ENCODE measurements around the gene TFR2. TPM values are rescaled to one million over a fixed set of nuclear protein-coding genes. Genes with fewer than 3 reads are reported as not detected.
A peak's percentile ranks its signal among the peaks of the same experiment; 100 is the strongest.

The TFR2 gene
- total and polyA plus RNA-seq, 2 of the 13 experiments (the other 11 are each of a cell fraction or from before 2014, with no cell fraction given), result 36.9 to 64.2 TPM

DNA sequence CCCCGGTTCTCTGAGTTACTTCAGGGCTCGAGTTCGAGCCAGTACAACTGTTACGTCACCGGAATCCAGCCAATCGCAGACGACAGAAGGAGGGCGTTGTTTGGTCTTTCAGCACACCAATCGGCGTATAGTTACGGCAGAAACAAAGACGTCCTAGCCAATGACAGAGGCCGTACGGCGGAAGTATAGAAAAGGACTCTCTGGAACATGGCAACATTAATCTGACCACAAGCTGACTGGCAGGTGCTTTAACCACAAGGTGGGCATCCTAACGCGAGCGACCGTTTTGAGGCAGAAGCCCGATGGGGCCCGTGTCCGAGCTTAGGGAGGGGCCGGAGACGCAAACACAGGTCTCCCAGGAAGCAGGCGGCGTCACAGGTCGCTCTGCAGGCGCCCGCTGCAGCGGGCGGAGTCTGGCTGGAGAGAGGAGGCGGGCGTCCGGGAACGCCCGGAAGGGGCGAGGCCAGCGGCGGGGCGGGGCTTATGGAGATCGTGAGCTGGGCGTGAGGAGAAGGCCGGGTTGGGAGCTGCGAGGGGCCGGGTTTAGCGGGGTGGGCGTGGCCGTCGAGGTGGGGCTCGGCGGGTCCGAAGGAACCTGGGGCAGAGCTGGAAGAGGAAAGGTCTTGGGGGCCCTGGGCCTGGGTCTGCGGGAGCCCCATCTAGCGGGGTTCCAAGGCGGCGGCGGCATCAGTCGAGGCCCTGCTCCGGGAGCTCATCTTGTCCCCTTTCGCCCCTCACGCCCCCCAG lies 29.2 kb downstream of the TFR2 start, which contains the start of gene MOSPD3 (continued):
- TF ChIP-seq, protein P1, sequence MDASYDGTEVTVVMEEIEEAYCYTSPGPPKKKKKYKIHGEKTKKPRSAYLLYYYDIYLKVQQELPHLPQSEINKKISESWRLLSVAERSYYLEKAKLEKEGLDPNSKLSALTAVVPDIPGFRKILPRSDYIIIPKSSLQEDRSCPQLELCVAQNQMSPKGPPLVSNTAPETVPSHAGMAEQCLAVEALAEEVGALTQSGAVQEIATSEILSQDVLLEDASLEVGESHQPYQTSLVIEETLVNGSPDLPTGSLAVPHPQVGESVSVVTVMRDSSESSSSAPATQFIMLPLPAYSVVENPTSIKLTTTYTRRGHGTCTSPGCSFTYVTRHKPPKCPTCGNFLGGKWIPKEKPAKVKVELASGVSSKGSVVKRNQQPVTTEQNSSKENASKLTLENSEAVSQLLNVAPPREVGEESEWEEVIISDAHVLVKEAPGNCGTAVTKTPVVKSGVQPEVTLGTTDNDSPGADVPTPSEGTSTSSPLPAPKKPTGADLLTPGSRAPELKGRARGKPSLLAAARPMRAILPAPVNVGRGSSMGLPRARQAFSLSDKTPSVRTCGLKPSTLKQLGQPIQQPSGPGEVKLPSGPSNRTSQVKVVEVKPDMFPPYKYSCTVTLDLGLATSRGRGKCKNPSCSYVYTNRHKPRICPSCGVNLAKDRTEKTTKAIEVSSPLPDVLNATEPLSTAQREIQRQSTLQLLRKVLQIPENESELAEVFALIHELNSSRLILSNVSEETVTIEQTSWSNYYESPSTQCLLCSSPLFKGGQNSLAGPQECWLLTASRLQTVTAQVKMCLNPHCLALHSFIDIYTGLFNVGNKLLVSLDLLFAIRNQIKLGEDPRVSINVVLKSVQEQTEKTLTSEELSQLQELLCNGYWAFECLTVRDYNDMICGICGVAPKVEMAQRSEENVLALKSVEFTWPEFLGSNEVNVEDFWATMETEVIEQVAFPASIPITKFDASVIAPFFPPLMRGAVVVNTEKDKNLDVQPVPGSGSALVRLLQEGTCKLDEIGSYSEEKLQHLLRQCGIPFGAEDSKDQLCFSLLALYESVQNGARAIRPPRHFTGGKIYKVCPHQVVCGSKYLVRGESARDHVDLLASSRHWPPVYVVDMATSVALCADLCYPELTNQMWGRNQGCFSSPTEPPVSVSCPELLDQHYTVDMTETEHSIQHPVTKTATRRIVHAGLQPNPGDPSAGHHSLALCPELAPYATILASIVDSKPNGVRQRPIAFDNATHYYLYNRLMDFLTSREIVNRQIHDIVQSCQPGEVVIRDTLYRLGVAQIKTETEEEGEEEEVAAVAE (CRISPR knock-in tag; IDR thresholded peaks at IDR 0.05; ENCODE audit: borderline replicate concordance), result no peak
- no peak for TF ChIP-seq ZNF713 (CRISPR knock-in tag; IDR thresholded peaks at IDR 0.05)
- TF ChIP-seq ZNF333 (CRISPR knock-in tag; IDR thresholded peaks at IDR 0.05; ENCODE audit: borderline replicate concordance), result no peak
- TF ChIP-seq, protein P2, sequence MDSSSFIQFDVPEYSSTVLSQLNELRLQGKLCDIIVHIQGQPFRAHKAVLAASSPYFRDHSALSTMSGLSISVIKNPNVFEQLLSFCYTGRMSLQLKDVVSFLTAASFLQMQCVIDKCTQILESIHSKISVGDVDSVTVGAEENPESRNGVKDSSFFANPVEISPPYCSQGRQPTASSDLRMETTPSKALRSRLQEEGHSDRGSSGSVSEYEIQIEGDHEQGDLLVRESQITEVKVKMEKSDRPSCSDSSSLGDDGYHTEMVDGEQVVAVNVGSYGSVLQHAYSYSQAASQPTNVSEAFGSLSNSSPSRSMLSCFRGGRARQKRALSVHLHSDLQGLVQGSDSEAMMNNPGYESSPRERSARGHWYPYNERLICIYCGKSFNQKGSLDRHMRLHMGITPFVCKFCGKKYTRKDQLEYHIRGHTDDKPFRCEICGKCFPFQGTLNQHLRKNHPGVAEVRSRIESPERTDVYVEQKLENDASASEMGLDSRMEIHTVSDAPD (CRISPR knock-in tag; IDR thresholded peaks at IDR 0.05), result no peak
- TF ChIP-seq, protein P3, sequence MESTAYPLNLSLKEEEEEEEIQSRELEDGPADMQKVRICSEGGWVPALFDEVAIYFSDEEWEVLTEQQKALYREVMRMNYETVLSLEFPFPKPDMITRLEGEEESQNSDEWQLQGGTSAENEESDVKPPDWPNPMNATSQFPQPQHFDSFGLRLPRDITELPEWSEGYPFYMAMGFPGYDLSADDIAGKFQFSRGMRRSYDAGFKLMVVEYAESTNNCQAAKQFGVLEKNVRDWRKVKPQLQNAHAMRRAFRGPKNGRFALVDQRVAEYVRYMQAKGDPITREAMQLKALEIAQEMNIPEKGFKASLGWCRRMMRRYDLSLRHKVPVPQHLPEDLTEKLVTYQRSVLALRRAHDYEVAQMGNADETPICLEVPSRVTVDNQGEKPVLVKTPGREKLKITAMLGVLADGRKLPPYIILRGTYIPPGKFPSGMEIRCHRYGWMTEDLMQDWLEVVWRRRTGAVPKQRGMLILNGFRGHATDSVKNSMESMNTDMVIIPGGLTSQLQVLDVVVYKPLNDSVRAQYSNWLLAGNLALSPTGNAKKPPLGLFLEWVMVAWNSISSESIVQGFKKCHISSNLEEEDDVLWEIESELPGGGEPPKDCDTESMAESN (CRISPR knock-in tag; conservative IDR thresholded peaks at IDR 0.05), result peak; percentile 60; the same call in 1 of the 2 replicates
- TF ChIP-seq SPEN (CRISPR knock-in tag; IDR thresholded peaks at IDR 0.05; ENCODE audit: low read depth), result no peak
- TF ChIP-seq, protein P4, sequence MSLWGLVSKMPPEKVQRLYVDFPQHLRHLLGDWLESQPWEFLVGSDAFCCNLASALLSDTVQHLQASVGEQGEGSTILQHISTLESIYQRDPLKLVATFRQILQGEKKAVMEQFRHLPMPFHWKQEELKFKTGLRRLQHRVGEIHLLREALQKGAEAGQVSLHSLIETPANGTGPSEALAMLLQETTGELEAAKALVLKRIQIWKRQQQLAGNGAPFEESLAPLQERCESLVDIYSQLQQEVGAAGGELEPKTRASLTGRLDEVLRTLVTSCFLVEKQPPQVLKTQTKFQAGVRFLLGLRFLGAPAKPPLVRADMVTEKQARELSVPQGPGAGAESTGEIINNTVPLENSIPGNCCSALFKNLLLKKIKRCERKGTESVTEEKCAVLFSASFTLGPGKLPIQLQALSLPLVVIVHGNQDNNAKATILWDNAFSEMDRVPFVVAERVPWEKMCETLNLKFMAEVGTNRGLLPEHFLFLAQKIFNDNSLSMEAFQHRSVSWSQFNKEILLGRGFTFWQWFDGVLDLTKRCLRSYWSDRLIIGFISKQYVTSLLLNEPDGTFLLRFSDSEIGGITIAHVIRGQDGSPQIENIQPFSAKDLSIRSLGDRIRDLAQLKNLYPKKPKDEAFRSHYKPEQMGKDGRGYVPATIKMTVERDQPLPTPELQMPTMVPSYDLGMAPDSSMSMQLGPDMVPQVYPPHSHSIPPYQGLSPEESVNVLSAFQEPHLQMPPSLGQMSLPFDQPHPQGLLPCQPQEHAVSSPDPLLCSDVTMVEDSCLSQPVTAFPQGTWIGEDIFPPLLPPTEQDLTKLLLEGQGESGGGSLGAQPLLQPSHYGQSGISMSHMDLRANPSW (CRISPR knock-in tag; IDR thresholded peaks at IDR 0.05; ENCODE audit: borderline replicate concordance), result no peak
- TF ChIP-seq ZNF557 (CRISPR knock-in tag; IDR thresholded peaks at IDR 0.05), result no peak
- TF ChIP-seq ZNF589 (CRISPR knock-in tag; conservative IDR thresholded peaks at IDR 0.05), result no peak
- TF ChIP-seq, protein P5, sequence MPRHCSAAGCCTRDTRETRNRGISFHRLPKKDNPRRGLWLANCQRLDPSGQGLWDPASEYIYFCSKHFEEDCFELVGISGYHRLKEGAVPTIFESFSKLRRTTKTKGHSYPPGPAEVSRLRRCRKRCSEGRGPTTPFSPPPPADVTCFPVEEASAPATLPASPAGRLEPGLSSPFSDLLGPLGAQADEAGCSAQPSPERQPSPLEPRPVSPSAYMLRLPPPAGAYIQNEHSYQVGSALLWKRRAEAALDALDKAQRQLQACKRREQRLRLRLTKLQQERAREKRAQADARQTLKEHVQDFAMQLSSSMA (CRISPR knock-in tag; IDR thresholded peaks at IDR 0.05), result no peak
- TF ChIP-seq, protein P6, sequence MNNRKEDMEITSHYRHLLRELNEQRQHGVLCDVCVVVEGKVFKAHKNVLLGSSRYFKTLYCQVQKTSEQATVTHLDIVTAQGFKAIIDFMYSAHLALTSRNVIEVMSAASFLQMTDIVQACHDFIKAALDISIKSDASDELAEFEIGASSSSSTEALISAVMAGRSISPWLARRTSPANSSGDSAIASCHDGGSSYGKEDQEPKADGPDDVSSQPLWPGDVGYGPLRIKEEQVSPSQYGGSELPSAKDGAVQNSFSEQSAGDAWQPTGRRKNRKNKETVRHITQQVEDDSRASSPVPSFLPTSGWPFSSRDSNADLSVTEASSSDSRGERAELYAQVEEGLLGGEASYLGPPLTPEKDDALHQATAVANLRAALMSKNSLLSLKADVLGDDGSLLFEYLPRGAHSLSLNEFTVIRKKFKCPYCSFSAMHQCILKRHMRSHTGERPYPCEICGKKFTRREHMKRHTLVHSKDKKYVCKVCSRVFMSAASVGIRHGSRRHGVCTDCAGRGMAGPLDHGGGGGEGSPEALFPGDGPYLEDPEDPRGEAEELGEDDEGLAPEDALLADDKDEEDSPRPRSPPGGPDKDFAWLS (CRISPR knock-in tag; IDR thresholded peaks at IDR 0.05; ENCODE audit: borderline replicate concordance), result no peak
- no peak for TF ChIP-seq MAFF (IDR thresholded peaks at IDR 0.05; ENCODE audit: low read depth, low read length)
